IMR-90 (cell line): ENCODE data around the gene CERT1. TPM values are rescaled to one million over a fixed set of nuclear protein-coding genes. Genes with fewer than 3 reads are reported as not detected.

ENCODE experiments used
- ATAC-seq: fragments of 200-7000 bp; cut with Tn5 transposase; 2 replicates; pipeline ENCODE4 v1.9.1; 2020; ENCODE audit warnings: low read depth, mild to moderate bottlenecking, moderate library complexity
- BruUV-seq: library from RNA; stranded (reverse); fragments of 400-500 nt; replicated peaks from 2 replicates; lab custom pipeline; 2021; lab: Mats Ljungman, UMichigan
- CTCF ChIA-PET: fragments of 300-600 bp; formaldehyde crosslinking; extraction: SDS; loops from one replicate; lab custom pipeline; 2021; ENCODE audit warnings: antibody characterized with exemption; lab: Yijun Ruan, JAX
- POLR2A ChIA-PET: fragments of 300-600 bp; sonication (Branson Sonifier 250); formaldehyde crosslinking; loops from one replicate; lab custom pipeline; 2022; ENCODE audit warnings: antibody characterized with exemption; ENCODE audit not compliant: unreplicated experiment; lab: Charles Lee
- DNase-seq: peaks from one replicate; pipeline ENCODE4 v3.0.0; 2013
- H2AFZ ChIP-seq: replicated peaks from 2 replicates; pipeline ENCODE3; 2013; ENCODE audit warnings: low read length, mild to moderate bottlenecking; ENCODE audit not compliant: poor library complexity
- H2AK5ac ChIP-seq: 2 replicates; pipeline ENCODE4 v1.6.1; 2013; ENCODE audit warnings: low read depth, low read length, inconsistent platforms
- H2AK9ac ChIP-seq: replicated peaks from 2 replicates; pipeline ENCODE3; 2013; ENCODE audit warnings: mild to moderate bottlenecking, low read depth, low read length, moderate library complexity; ENCODE audit not compliant: poor library complexity
- H2BK120ac ChIP-seq: 2 replicates; pipeline ENCODE4 v1.6.1; 2013; ENCODE audit warnings: low read depth, low read length, inconsistent platforms
- H2BK15ac ChIP-seq: 3 replicates; pipeline ENCODE4 v1.6.1; 2013; ENCODE audit warnings: low read depth, low read length, inconsistent platforms
- H2BK20ac ChIP-seq: 2 replicates; pipeline ENCODE4 v1.6.1; 2013; ENCODE audit warnings: low read depth, mild to moderate bottlenecking, inconsistent platforms, low read length, moderate library complexity
- H2BK5ac ChIP-seq: 2 replicates; pipeline ENCODE4 v1.6.1; 2013; ENCODE audit warnings: mild to moderate bottlenecking, low read depth, low read length, inconsistent platforms; ENCODE audit not compliant: poor library complexity, severe bottlenecking
- H3K14ac ChIP-seq: replicated peaks from 2 replicates; pipeline ENCODE4 v1.6.1; 2013; ENCODE audit warnings: low read depth, low read length, inconsistent platforms
- H3K18ac ChIP-seq: 2 replicates; pipeline ENCODE4 v1.6.1; 2013; ENCODE audit warnings: low read depth, low read length, control low read depth
- H3K23ac ChIP-seq: 2 replicates; pipeline ENCODE4 v1.6.1; 2013; ENCODE audit warnings: low read depth, low read length, inconsistent platforms
- H3K27ac ChIP-seq: 2 replicates; pipeline ENCODE4 v1.5.1; 2013; ENCODE audit warnings: mild to moderate bottlenecking, control low read depth, low read length; ENCODE audit not compliant: insufficient read depth
- H3K27me3 ChIP-seq: 2 replicates; pipeline ENCODE4 v1.6.1; 2013; ENCODE audit warnings: low read length; ENCODE audit not compliant: control insufficient read depth, insufficient read depth
- H3K36me3 ChIP-seq: 2 replicates; pipeline ENCODE4 v1.6.1; 2013; ENCODE audit warnings: low read length, mixed read lengths; ENCODE audit not compliant: control insufficient read depth, insufficient read depth
- H3K4ac ChIP-seq: 2 replicates; pipeline ENCODE4 v1.6.1; 2013; ENCODE audit warnings: low read depth, low read length, inconsistent platforms
- H3K4me1 ChIP-seq: 2 replicates; pipeline ENCODE4 v1.6.1; 2013; ENCODE audit warnings: low read length, mixed read lengths; ENCODE audit not compliant: control insufficient read depth, insufficient read depth
- H3K4me2 ChIP-seq: 2 replicates; pipeline ENCODE4 v1.6.1; 2013; ENCODE audit warnings: low read depth, mild to moderate bottlenecking, control low read depth, low read length, moderate library complexity
- H3K4me3 ChIP-seq: 2 replicates; pipeline ENCODE4 v1.5.1; 2013; ENCODE audit warnings: low read depth, mild to moderate bottlenecking, control low read depth, low read length, moderate library complexity; ENCODE audit not compliant: insufficient read depth
- H3K56ac ChIP-seq: 2 replicates; pipeline ENCODE4 v1.6.1; 2013; ENCODE audit warnings: low read length, inconsistent platforms; ENCODE audit not compliant: insufficient read depth; ENCODE audit errors: extremely low read depth
- H3K79me1 ChIP-seq, 2 experiments: 2 replicates each; pipeline ENCODE4 v1.6.1; 2013; ENCODE audit warnings: low read length in 2 of 2, inconsistent platforms in 1 of 2, low read depth in 1 of 2
- H3K9ac ChIP-seq: 2 replicates; pipeline ENCODE4 v1.6.1; 2013; ENCODE audit warnings: low read depth, low read length, control low read depth
- H3K9me1 ChIP-seq: 2 replicates; pipeline ENCODE4 v1.6.1; 2013; ENCODE audit warnings: low read length, inconsistent platforms; ENCODE audit not compliant: insufficient read depth
- H3K9me3 ChIP-seq: 2 replicates; pipeline ENCODE4 v1.6.1; 2013; ENCODE audit warnings: low read length; ENCODE audit not compliant: control insufficient read depth, insufficient read depth
- H4K20me1 ChIP-seq: 2 replicates; pipeline ENCODE4 v1.6.1; 2013; ENCODE audit warnings: low read length, inconsistent platforms; ENCODE audit not compliant: insufficient read depth
- H4K5ac ChIP-seq: 2 replicates; pipeline ENCODE4 v1.6.1; 2013; ENCODE audit warnings: mild to moderate bottlenecking, low read depth, low read length, control low read depth
- H4K8ac ChIP-seq, 2 experiments: 2 replicates each; pipeline ENCODE4 v1.6.1; 2013; ENCODE audit warnings: low read depth in 2 of 2, low read length in 2 of 2, control low read depth in 1 of 2, inconsistent platforms in 1 of 2
- H4K91ac ChIP-seq: 2 replicates; pipeline ENCODE4 v1.6.1; 2013; ENCODE audit warnings: low read depth, low read length, inconsistent platforms; ENCODE audit not compliant: insufficient read depth
- BHLHE40 ChIP-seq: fragments of 150-350 bp; IDR thresholded peaks from 2 replicates; pipeline ENCODE4 v1.6.1; 2016; ENCODE audit warnings: mild to moderate bottlenecking, low read depth, low read length
- CEBPB ChIP-seq: IDR thresholded peaks from 2 replicates; pipeline ENCODE4 v1.6.1; 2012; ENCODE audit warnings: low read depth, low read length, improper control_type of control experiment
- CTCF ChIP-seq: conservative IDR thresholded peaks from 2 replicates; pipeline ENCODE4 v1.5.1; 2012; ENCODE audit warnings: mild to moderate bottlenecking, low read depth, low read length, improper control_type of control experiment
- ELK1 ChIP-seq: fragments of 150-350 bp; IDR thresholded peaks from 2 replicates; pipeline ENCODE4 v1.6.1; 2016; ENCODE audit warnings: low read depth, mild to moderate bottlenecking, low read length, moderate library complexity, borderline replicate concordance
- FOS ChIP-seq: fragments of 150-350 bp; IDR thresholded peaks from 2 replicates; pipeline ENCODE4 v1.6.1; 2016; ENCODE audit warnings: low read depth, low read length
- MAFK ChIP-seq: IDR thresholded peaks from 2 replicates; pipeline ENCODE4 v1.6.1; 2012; ENCODE audit warnings: low read depth, low read length, improper control_type of control experiment
- MXI1 ChIP-seq: IDR thresholded peaks from 2 replicates; pipeline ENCODE4 v1.6.1; 2012; ENCODE audit warnings: low read depth, mild to moderate bottlenecking, low read length, moderate library complexity, borderline replicate concordance
- NFE2L2 ChIP-seq: fragments of 150-350 bp; IDR thresholded peaks from 2 replicates; pipeline ENCODE4 v1.6.1; 2016; ENCODE audit warnings: low read depth, mild to moderate bottlenecking, low read length
- RAD21 ChIP-seq: IDR thresholded peaks from 2 replicates; pipeline ENCODE4 v1.6.1; 2012; ENCODE audit warnings: low read length, improper control_type of control experiment
- RCOR1 ChIP-seq: IDR thresholded peaks from 2 replicates; pipeline ENCODE4 v1.6.1; 2012; ENCODE audit warnings: mild to moderate bottlenecking, low read length, improper control_type of control experiment; ENCODE audit not compliant: insufficient replicate concordance
- SMC3 ChIP-seq: fragments of 150-350 bp; IDR thresholded peaks from 2 replicates; pipeline ENCODE4 v1.6.1; 2016; ENCODE audit warnings: low read depth, mild to moderate bottlenecking, antibody characterized with exemption, low read length, moderate library complexity
- USF2 ChIP-seq: fragments of 150-350 bp; IDR thresholded peaks from 2 replicates; pipeline ENCODE4 v1.6.1; 2017; ENCODE audit warnings: mild to moderate bottlenecking, antibody characterized with exemption, low read length, low read depth
- WGBS, 2 experiments: methylation state at CpG; one replicate each; pipeline versions ENCODE4 v1.1.5 to v1.1.7; 2013; ENCODE audit warnings: missing lambda C conversion rate in 2 of 2; ENCODE audit not compliant: insufficient read length in 1 of 2; ENCODE audit errors: extremely low coverage in 2 of 2; 5-methylcytosine and 5-hydroxymethylcytosine counted together
- dilution Hi-C: fragments of 300-500 bp; cut with HindIII; formaldehyde crosslinking; loops from one replicate; pipeline ENCODE4 v1.14.3; 2018; ENCODE audit warnings: low sequenced_read_pairs; ENCODE audit not compliant: unreplicated experiment
- in situ Hi-C: fragments of 300-500 bp; cut with MboI; formaldehyde crosslinking; loops from 3 replicates; pipeline ENCODE4 v1.14.3; 2019; ENCODE audit warnings: low sequenced_read_pairs, inconsistent platforms, mixed read lengths
- intact Hi-C: fragments of 100-400 bp; cut with micrococcal nuclease; formaldehyde crosslinking; loops from 2 replicates; pipeline ENCODE4 v1.10.0; 2022
- polyA plus RNA-seq, 3 experiments: library from polyadenylated mRNA; depleted of rRNA; stranded (reverse); fragments of >200 nt; gene quantifications; 2 replicates each; pipeline ENCODE4 v1.2.3, GENCODE V29; 2012; ENCODE audit warnings: low replicate concordance in 1 of 3
- total RNA-seq: library from RNA; depleted of rRNA; stranded (reverse); fragments of >200 nt; gene quantifications from 2 replicates; pipeline ENCODE4 v1.2.3, GENCODE V29; 2012

CERT1 gene
- total and polyA plus RNA-seq, 2 of the 4 experiments (the other 2 are of a cell fraction): 7.2 TPM

GRCh38 chr5:75519761-75520160 is 8.3 kb upstream of the CERT1 start:
- H3K23ac ChIP-seq: no peak overlapping the region
- H3K27ac ChIP-seq: no peak overlapping the region
- intact Hi-C loops: no loop called here
- in situ Hi-C loops: no loop called here
- DNase-seq (no peak), ATAC-seq (no peak)
- H4K8ac ChIP-seq: no peak overlapping the region
- no peak overlapping the region for H3K56ac ChIP-seq
- H3K4me3 ChIP-seq: no peak overlapping the region
- H3K36me3 ChIP-seq: peaks cover 2% of the 10 kb centered on the region
- no peak overlapping the region for H3K9ac ChIP-seq
- no peak overlapping the region for H2AFZ ChIP-seq
- H2BK20ac ChIP-seq: no peak overlapping the region
- H3K79me1 ChIP-seq: peaks cover 24 to 36% of the 10 kb centered on the region in 2 experiments
- no peak overlapping the region for H2AK9ac ChIP-seq
- no peak overlapping the region for H4K5ac ChIP-seq
- WGBS, 2 experiments: no CpG with 5 or more reads among the region's 1 CpG
- H2BK5ac ChIP-seq: no peak overlapping the region
- ChIA-PET POLR2A (no interaction called here), CTCF (interaction anchor here (0.6 kb wide), 1 partner anchor 1572 kb away, joined by 3 read pairs; no protein-coding TSS in a partner anchor)
- no peak overlapping the region for H3K4me2 ChIP-seq
- no peak overlapping the region for H2AK5ac ChIP-seq
- H3K4ac ChIP-seq: no peak overlapping the region
- H3K9me1 ChIP-seq: no peaks in the 10 kb centered on the region; the same call in 1 of the 2 replicates
- TF ChIP-seq NFE2L2 (no peak), RCOR1 (no peak), MXI1 (no peak), CEBPB (no peak), BHLHE40 (no peak), CTCF (no peak), USF2 (no peak), MAFK (no peak), SMC3 (no peak), RAD21 (no peak), ELK1 (no peak), FOS (no peak)
- H3K9me3 ChIP-seq: peaks cover 5% of the 10 kb centered on the region; the same call in 1 of the 2 replicates
- no peak overlapping the region for H2BK15ac ChIP-seq
- BruUV-seq: no TSS peak
- no peak overlapping the region for H3K14ac ChIP-seq
- no peak overlapping the region for H3K18ac ChIP-seq
- no peaks in the 10 kb centered on the region for H3K4me1 ChIP-seq
- H3K27me3 ChIP-seq: no peaks in the 10 kb centered on the region
- peaks cover 7% of the 10 kb centered on the region for H4K20me1 ChIP-seq
- no peak overlapping the region for H2BK120ac ChIP-seq
- no peak overlapping the region for H4K91ac ChIP-seq
- dilution Hi-C loops: no loop called here
